Spleen (tissue), 11 donors: Measurements from ENCODE around the gene OCRL. TPM values are rescaled to one million over a fixed set of nuclear protein-coding genes. Genes with fewer than 3 reads are reported as not detected.

Source experiments
- DNase-seq: peaks from one replicate; pipeline ENCODE4 v3.0.0-alpha.2; 2020
- H3K27ac ChIP-seq, 8 donors: fragments of 200-600 bp; sonication (generic) in 7 of 8; 1 replicate in 4 of 8; 2 replicates in 4 of 8; pipeline versions ENCODE4 v1.5.0 to v1.8.0; 2016 to 2021; ENCODE audit warnings: inconsistent platforms in 4 of 8, mild to moderate bottlenecking in 4 of 8, moderate library complexity in 1 of 8
- H3K27me3 ChIP-seq, 7 donors: fragments of 200-600 bp; sonication (generic) in 6 of 7; replicated peaks in 1 of 7; 1 replicate in 4 of 7; 2 replicates in 3 of 7; pipeline versions ENCODE4 v1.5.0 to v1.8.0; 2016 to 2021; ENCODE audit warnings: inconsistent platforms in 3 of 7, mild to moderate bottlenecking in 1 of 7
- H3K36me3 ChIP-seq, 6 donors: fragments of 200-600 bp; sonication (generic) in 5 of 6; 1 replicate in 4 of 6; 2 replicates in 2 of 6; pipeline versions ENCODE4 v1.5.0 to v1.8.0; 2016 to 2021; ENCODE audit warnings: inconsistent platforms in 2 of 6
- H3K4me1 ChIP-seq, 6 donors: fragments of 200-600 bp; sonication (generic) in 5 of 6; 1 replicate in 3 of 6; 2 replicates in 3 of 6; pipeline versions ENCODE4 v1.5.0 to v1.8.0; 2016 to 2021; ENCODE audit warnings: inconsistent platforms in 3 of 6
- H3K4me3 ChIP-seq, 8 donors: fragments of 200-600 bp; sonication (generic) in 7 of 8; 1 replicate in 4 of 8; 2 replicates in 4 of 8; pipeline versions ENCODE4 v1.5.0 to v1.8.0; 2016 to 2021; ENCODE audit warnings: inconsistent platforms in 4 of 8, mild to moderate bottlenecking in 4 of 8, moderate library complexity in 2 of 8
- H3K9me3 ChIP-seq, 8 donors: fragments of 200-600 bp; sonication (generic) in 7 of 8; 1 replicate in 4 of 8; 2 replicates in 4 of 8; pipeline versions ENCODE4 v1.5.0 to v1.8.0; 2016 to 2021; ENCODE audit warnings: inconsistent platforms in 4 of 8
- POLR2A ChIP-seq, 3 donors: fragments of 450-650 bp; IDR thresholded peaks; one replicate each; pipeline ENCODE4 v1.5.1; 2017; ENCODE audit warnings: antibody characterized with exemption in 3 of 3, mild to moderate bottlenecking in 1 of 3
- POLR2AphosphoS5 ChIP-seq, 3 donors: sonication (generic); formaldehyde crosslinking; IDR thresholded peaks; one replicate each; pipeline ENCODE4 v1.5.1; 2017; ENCODE audit warnings: antibody characterized with exemption in 3 of 3
- WGBS, 5 donors: extraction: QIAGEN DNeasy Blood & Tissue Kit in 3 of 5; methylation state at CpG; one replicate each; pipeline versions ENCODE4 v1.1.5 to v1.1.7; 2013 to 2018; 5-methylcytosine and 5-hydroxymethylcytosine counted together
- intact Hi-C: fragments of 100-400 bp; cut with DNase I; formaldehyde crosslinking; loops from one replicate; pipeline ENCODE4 v1.15.0; 2023; ENCODE audit warnings: low total_unique reads
- polyA plus RNA-seq, 3 donors: library from polyadenylated mRNA; stranded (reverse); fragments of 200-250 nt; gene quantifications; one replicate each; pipeline ENCODE4 v1.2.1, GENCODE V29; 2013
- total RNA-seq, 7 donors: library from RNA; depleted of rRNA in 3 of 7; stranded (reverse); fragments of >200 nt in 3 of 7; fragmentation: NEBNext Ultra II Directional in 4 of 7; extraction: Animal tissue kit (Norgen Biotek cat#: 25700) in 4 of 7; gene quantifications; one replicate each; pipeline versions ENCODE4 v1.1.0 to v1.2.1, GENCODE V29; 2016 to 2021
- TF ChIP-seq, protein P1 (sequence below), 11 experiments: fragments of 200-600 bp in 7 of 11; fragments of 450-650 bp in 4 of 11; sonication (generic) in 4 of 11; IDR thresholded peaks in 8 of 11; conservative IDR thresholded peaks in 3 of 11; 1 replicate in 7 of 11; 2 replicates in 4 of 11; pipeline versions ENCODE4 v1.4.0 to v1.8.0; 2016 to 2021; ENCODE audit warnings: antibody characterized with exemption in 11 of 11, inconsistent platforms in 4 of 11, mild to moderate bottlenecking in 1 of 11
- donor health status: healthy with polysubstance abuse.
- donor health status: DM: no; HTN: no; CAD: no; lungs with moderate emphysema.
- donor health status: DM: no; HTN: no; CAD: no.
- donor health status: Bipolar disorder and iron deficiency.
- donor health status: healthy.
- donor health status: DM: no; HTN: no; CAD: no.
- donor health status: DM: yes; HTN: yes; CAD: no.

The OCRL gene
- total and polyA plus RNA-seq, 10 donors = 3.2 to 16.9 (median 11.2) TPM

DNA sequence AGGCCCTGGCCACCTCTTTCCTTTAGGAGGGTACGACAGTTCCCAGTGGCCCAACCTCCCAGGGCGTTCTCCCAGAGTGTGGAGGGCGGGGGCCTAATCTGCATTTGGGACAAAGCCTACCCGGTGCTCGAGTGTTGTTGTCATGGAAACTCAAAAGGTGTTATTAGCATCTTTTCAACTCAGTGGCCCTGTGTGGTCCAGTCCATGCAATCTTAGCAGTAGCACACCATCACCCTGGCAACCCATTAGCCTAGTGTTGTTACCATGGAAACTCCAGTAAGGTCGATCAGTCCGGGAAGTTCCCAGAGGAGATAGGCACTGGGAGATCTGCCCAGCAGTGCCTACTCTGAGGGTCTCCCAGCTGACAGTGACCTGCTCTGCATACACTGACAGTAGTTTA, 94.5 kb downstream of the OCRL start:
- Histone ChIP-seq H3K27ac (no peak overlapping the region), H3K36me3 (no peaks in the 10 kb centered on the region), H3K9me3 (no peaks in the 10 kb centered on the region), H3K4me1 (peaks cover 0 to 8% (median 5%) of the 10 kb centered on the region in 6 donors), H3K4me3 (no peak overlapping the region), H3K27me3 (no peaks in the 10 kb centered on the region)
- TF ChIP-seq POLR2AphosphoS5 (IDR thresholded peaks at IDR 0.05) (no peak), POLR2A (IDR thresholded peaks at IDR 0.05) (no peak)
- TF ChIP-seq, protein P1, sequence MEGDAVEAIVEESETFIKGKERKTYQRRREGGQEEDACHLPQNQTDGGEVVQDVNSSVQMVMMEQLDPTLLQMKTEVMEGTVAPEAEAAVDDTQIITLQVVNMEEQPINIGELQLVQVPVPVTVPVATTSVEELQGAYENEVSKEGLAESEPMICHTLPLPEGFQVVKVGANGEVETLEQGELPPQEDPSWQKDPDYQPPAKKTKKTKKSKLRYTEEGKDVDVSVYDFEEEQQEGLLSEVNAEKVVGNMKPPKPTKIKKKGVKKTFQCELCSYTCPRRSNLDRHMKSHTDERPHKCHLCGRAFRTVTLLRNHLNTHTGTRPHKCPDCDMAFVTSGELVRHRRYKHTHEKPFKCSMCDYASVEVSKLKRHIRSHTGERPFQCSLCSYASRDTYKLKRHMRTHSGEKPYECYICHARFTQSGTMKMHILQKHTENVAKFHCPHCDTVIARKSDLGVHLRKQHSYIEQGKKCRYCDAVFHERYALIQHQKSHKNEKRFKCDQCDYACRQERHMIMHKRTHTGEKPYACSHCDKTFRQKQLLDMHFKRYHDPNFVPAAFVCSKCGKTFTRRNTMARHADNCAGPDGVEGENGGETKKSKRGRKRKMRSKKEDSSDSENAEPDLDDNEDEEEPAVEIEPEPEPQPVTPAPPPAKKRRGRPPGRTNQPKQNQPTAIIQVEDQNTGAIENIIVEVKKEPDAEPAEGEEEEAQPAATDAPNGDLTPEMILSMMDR (IDR thresholded peaks at IDR 0.05 in 8 of 11, conservative IDR thresholded peaks at IDR 0.05 in 3 of 11) = no peak
- WGBS, 5 donors = 52 to 91% (median 74%) methylated on average over 4 to 7 of the region's 7 CpGs; no CpG with 5 or more reads in 1 of the 5 donors
- DNase-seq = no peak
- intact Hi-C loops = loop anchor here (10.0 kb wide), 2 partner anchors 90 to 190 kb away; no protein-coding TSS in a partner anchor

DNA sequence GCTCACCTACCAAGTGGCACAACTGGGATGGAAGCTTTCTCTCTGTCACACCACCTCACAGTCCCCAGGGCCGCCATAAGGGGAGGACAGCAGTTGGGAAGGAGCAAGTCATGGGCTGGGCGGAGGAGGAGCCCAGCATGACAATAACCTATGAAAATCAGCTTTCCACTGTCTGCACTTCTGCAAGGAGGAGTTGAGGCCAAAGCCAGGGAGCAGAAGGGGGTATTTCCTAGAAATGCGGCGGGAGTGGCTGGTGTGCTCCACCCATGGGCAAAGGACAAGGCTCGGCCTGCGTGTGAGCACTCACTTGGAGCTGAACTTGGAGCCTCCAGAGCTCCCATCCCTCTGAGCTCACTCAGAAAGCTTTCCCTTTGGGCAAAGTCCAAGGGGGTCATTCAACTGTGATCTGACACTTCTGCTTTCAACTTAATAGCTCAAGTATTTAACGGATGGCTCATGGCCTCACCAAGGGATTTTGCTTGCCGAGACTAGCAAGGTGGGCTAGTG, 96.2 kb downstream of the OCRL start:
- peaks cover 0 to 4% (median under 1%) of the 10 kb centered on the region in 8 donors for H3K9me3 ChIP-seq
- TF ChIP-seq, protein P1 (IDR thresholded peaks at IDR 0.05 in 8 of 11, conservative IDR thresholded peaks at IDR 0.05 in 3 of 11) = no peak
- TF ChIP-seq POLR2A (IDR thresholded peaks at IDR 0.05) (no peak), POLR2AphosphoS5 (IDR thresholded peaks at IDR 0.05) (no peak)
- intact Hi-C loops = loop anchor here (10.0 kb wide), 2 partner anchors 89 to 189 kb away; no protein-coding TSS in a partner anchor

DNA sequence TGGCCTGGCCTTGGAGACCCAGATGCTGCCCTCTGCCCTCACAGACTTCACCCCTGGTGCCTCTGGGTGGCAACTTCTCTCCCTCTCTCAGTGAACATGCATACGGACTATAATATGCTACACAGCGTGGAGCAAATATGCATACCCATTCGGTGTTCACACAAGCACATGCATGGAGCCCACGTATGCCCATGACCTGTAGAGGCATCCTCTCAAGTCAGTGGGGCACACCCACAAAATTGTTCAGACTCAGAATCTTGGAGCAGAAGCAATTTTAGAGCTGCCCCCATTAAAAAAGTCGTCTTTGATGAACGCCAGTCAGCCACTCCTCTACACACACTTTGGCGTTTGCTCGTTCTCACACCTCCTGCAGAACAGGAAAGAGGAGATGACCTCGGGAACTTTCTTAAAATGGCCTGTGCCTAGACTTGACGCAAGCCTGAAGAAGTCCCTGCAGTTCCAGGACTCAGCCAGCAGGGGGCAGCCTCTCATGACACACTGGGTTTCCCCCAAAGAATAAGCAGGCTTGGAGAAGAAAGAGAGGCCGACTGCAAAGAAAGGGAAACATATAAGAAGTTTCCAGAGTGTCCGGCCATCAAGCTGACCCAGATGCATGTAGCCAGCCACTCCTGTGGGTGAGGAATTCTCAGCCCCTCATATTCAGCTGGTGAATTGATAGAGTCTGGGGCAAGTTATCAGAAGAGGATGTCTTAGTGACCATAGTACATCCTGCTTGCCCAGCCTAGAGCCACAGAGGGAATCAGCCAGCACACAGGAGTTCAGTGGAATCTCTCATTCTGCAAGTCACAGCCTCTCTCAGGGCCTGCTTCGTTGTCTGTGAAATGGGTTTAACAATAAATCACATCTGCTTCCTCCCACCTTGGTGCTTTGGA, 97.4 kb downstream of the OCRL start:
- H3K27me3 ChIP-seq = no peaks in the 10 kb centered on the region
- H3K9me3 ChIP-seq = peaks cover 0 to 9% (median 2%) of the 10 kb centered on the region in 8 donors
- 14 to 24% (median 21%) methylated on average over 10 to 13 of the region's 13 CpGs for WGBS, 5 donors
- peaks cover 0 to 8% (median 5%) of the 10 kb centered on the region in 6 donors for H3K4me1 ChIP-seq
- intact Hi-C loops = loop anchor here (10.0 kb wide), 2 partner anchors 87 to 187 kb away; no protein-coding TSS in a partner anchor
- H3K36me3 ChIP-seq = no peaks in the 10 kb centered on the region
- TF ChIP-seq, protein P1 (IDR thresholded peaks at IDR 0.05 in 8 of 11, conservative IDR thresholded peaks at IDR 0.05 in 3 of 11) = peak; percentile 65 to 97 (median 90)
- TF ChIP-seq POLR2A (IDR thresholded peaks at IDR 0.05) = no peak
- H3K27ac ChIP-seq = no peak overlapping the region
- no peak overlapping the region for H3K4me3 ChIP-seq
- peak; percentile 91 for DNase-seq

More for the DNA sequence above, 96.2 kb downstream of the OCRL start:
- Histone ChIP-seq H3K4me1 (peaks cover 0 to 8% (median 5%) of the 10 kb centered on the region in 6 donors), H3K27me3 (no peaks in the 10 kb centered on the region), H3K27ac (no peak overlapping the region), H3K36me3 (no peaks in the 10 kb centered on the region), H3K4me3 (no peak overlapping the region)
- no peak for DNase-seq
- 76 to 88% (median 86%) methylated on average over 7 to 8 of the region's 8 CpGs for WGBS, 5 donors

DNA sequence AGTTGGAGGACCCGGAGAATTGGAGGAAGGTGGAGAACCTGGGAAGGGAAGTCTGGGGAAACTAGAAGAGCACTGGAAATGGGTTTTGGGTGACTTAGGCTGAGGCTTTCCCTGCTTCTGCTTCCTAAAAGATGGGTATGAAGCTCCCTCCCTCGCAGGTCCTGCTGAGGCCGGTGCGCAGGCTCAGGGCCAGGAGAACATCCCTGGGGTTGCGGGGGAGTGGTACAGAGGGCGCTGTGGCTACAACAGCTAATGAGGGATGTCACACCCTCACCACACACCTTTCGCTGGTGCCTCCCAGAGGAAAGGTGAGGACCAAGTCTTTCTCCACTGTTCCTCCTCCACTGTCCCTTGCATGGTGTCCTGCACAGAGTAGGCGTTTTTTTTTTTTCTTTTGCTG, 98.9 kb downstream of the OCRL start:
- DNase-seq = no peak
- H3K36me3 ChIP-seq = no peaks in the 10 kb centered on the region
- H3K27ac ChIP-seq = no peak overlapping the region
- H3K27me3 ChIP-seq = no peaks in the 10 kb centered on the region
- peaks cover 0 to 8% (median 5%) of the 10 kb centered on the region in 6 donors for H3K4me1 ChIP-seq
- peaks cover 0 to 9% (median 2%) of the 10 kb centered on the region in 8 donors for H3K9me3 ChIP-seq
- intact Hi-C loops = loop anchor here (10.0 kb wide), 2 partner anchors 86 to 186 kb away; no protein-coding TSS in a partner anchor
- WGBS, 5 donors = 71 to 95% (median 86%) methylated on average over 8 of the region's 8 CpGs
- no peak overlapping the region for H3K4me3 ChIP-seq
- TF ChIP-seq, protein P1 (IDR thresholded peaks at IDR 0.05 in 8 of 11, conservative IDR thresholded peaks at IDR 0.05 in 3 of 11) = no peak
- TF ChIP-seq POLR2A (IDR thresholded peaks at IDR 0.05) (no peak), POLR2AphosphoS5 (IDR thresholded peaks at IDR 0.05) (no peak)
